K562 (cell line): ENCODE data around the gene RASSF10. TPM values are rescaled to one million over a fixed set of nuclear protein-coding genes. Genes with fewer than 3 reads are reported as not detected.

ENCODE experiments used
- ATF2 ChIP-seq: sonication (generic); formaldehyde crosslinking; IDR thresholded peaks from 2 replicates; pipeline ENCODE4 v1.8.1; 2022; ENCODE audit warnings: missing genetic modification reagents
- CC2D1A ChIP-seq: fragments of 450-650 bp; IDR thresholded peaks from 2 replicates; pipeline ENCODE4 v1.6.1; 2017; ENCODE audit warnings: mild to moderate bottlenecking
- CHAMP1 ChIP-seq: fragments of 450-650 bp; IDR thresholded peaks from 2 replicates; pipeline ENCODE4 v1.6.1; 2016; ENCODE audit warnings: mild to moderate bottlenecking
- COPS2 ChIP-seq: fragments of 450-650 bp; conservative IDR thresholded peaks from 2 replicates; pipeline ENCODE4 v1.6.1; 2016; ENCODE audit warnings: mild to moderate bottlenecking, moderate library complexity
- CTCFL ChIP-seq: IDR thresholded peaks from 2 replicates; pipeline ENCODE4 v1.6.1; 2011; ENCODE audit warnings: borderline replicate concordance, low read depth, mild to moderate bottlenecking, moderate library complexity, low read length; ENCODE audit not compliant: insufficient read depth, poor library complexity, severe bottlenecking
- DEAF1 ChIP-seq: fragments of 450-650 bp; formaldehyde crosslinking; IDR thresholded peaks from 2 replicates; pipeline ENCODE4 v1.4.0; 2020; ENCODE audit warnings: mild to moderate bottlenecking, moderate library complexity
- FOS ChIP-seq: IDR thresholded peaks from 3 replicates; pipeline ENCODE4 v1.6.1; 2011; ENCODE audit not compliant: insufficient read length; ENCODE audit errors: extremely low read depth
- KLF1 ChIP-seq: fragments of 450-650 bp; IDR thresholded peaks from 2 replicates; pipeline ENCODE4 v1.6.1; 2016; ENCODE audit warnings: missing genetic modification characterization, missing compliant biosample characterization
- MAFF ChIP-seq: IDR thresholded peaks from 2 replicates; pipeline ENCODE4 v1.6.1; 2012; ENCODE audit warnings: low read length, improper control_type of control experiment
- MEF2D ChIP-seq: conservative IDR thresholded peaks from 2 replicates; pipeline ENCODE4 v1.6.1; 2016; ENCODE audit warnings: low read depth, missing genetic modification characterization, missing compliant biosample characterization
- MTF1 ChIP-seq: fragments of 250-450 bp; sonication (Bioruptor Pico); IDR thresholded peaks from 2 replicates; pipeline ENCODE4 v1.9.0; 2021; ENCODE audit warnings: moderate library complexity, mild to moderate bottlenecking, inconsistent platforms, borderline replicate concordance
- RAD21 ChIP-seq, 2 experiments: fragments of 250-450 bp in 1 of 2; fragments of 450-650 bp in 1 of 2; sonication (Bioruptor Pico) in 1 of 2; formaldehyde crosslinking in 1 of 2; IDR thresholded peaks in 1 of 2; conservative IDR thresholded peaks in 1 of 2; 2 replicates each; pipeline versions ENCODE4 v1.4.0 to v1.8.0; 2020 to 2022; ENCODE audit warnings: mild to moderate bottlenecking in 2 of 2, moderate library complexity in 1 of 2
- SAFB ChIP-seq: fragments of 200-400 bp; formaldehyde crosslinking; IDR thresholded peaks from 2 replicates; pipeline ENCODE4 v1.6.1; 2017; ENCODE audit warnings: low read depth, low read length, borderline replicate concordance
- WHSC1 ChIP-seq: IDR thresholded peaks from one replicate; pipeline ENCODE4 v1.6.1; 2012; ENCODE audit warnings: low read length, control low read depth, inconsistent platforms
- ZBTB1 ChIP-seq: sonication (generic); formaldehyde crosslinking; IDR thresholded peaks from 2 replicates; pipeline ENCODE4 v1.8.1; 2023; ENCODE audit warnings: missing genetic modification reagents, low read depth, mild to moderate bottlenecking, borderline replicate concordance
- ZNF282 ChIP-seq: sonication (generic); formaldehyde crosslinking; IDR thresholded peaks from 2 replicates; pipeline ENCODE4 v1.8.1; 2023; ENCODE audit warnings: missing genetic modification reagents
- ZNF398 ChIP-seq: fragments of 250-450 bp; sonication (Bioruptor Pico); IDR thresholded peaks from 2 replicates; pipeline ENCODE4 v1.8.0; 2021; ENCODE audit warnings: moderate library complexity, mild to moderate bottlenecking, inconsistent platforms
- polyA plus RNA-seq, 8 experiments: library from polyadenylated mRNA; depleted of rRNA in 4 of 8; stranded (reverse) in 5 of 8; unstranded in 3 of 8; fragments of >200 nt; fragmentation: Nextera tagmentation in 2 of 8; fragmentation: Illumina TruSeq in 1 of 8; extraction: Ambion mirVana in 2 of 8; extraction: Trizol in 1 of 8; gene quantifications; 2 replicates each; pipeline versions ENCODE4 v1.2.1 to v1.2.3, GENCODE V29; 2011 to 2014; ENCODE audit warnings: inconsistent platforms in 1 of 8, missing spikeins in 1 of 8
- total RNA-seq, 7 experiments: library from RNA; depleted of rRNA in 6 of 7; stranded (reverse); fragments of >200 nt in 6 of 7; fragmentation: Illumina TruSeq in 2 of 7; extraction: Trizol in 2 of 7; gene quantifications; 2 replicates each; pipeline versions ENCODE4 v1.2.1 to v1.2.3, GENCODE V29; 2011 to 2021; ENCODE audit warnings: low replicate concordance in 1 of 7

Gene RASSF10
- total and polyA plus RNA-seq, 9 of the 15 experiments (the other 6 are each of a cell fraction or from before 2014, with no cell fraction given): not detected

- TF ChIP-seq CHAMP1: 0 out of 2 replicates have a peak, but pooled peaks have one; percentile 24
- TF ChIP-seq CC2D1A: peak; percentile 60; the same call in 1 of the 2 replicates
- TF ChIP-seq RAD21 (CRISPR knock-in tag; conservative IDR thresholded peaks at IDR 0.05 in 1 of 2, IDR thresholded peaks at IDR 0.05 in 1 of 2): peak; percentile 90
- no peak for TF ChIP-seq CTCFL
- TF ChIP-seq SAFB: no peak
- TF ChIP-seq MTF1 (CRISPR knock-in tag): no peak
- TF ChIP-seq MEF2D (tag): no peak
- no peak for TF ChIP-seq WHSC1
- TF ChIP-seq ZNF398: no peak
- TF ChIP-seq ZNF282: no peak
- peak; percentile 76 for TF ChIP-seq DEAF1 (CRISPR knock-in tag)
- TF ChIP-seq ZBTB1 (CRISPR knock-in tag): no peak
- TF ChIP-seq COPS2: no peak
- no peak for TF ChIP-seq FOS
- TF ChIP-seq KLF1 (tag): no peak
- no peak for TF ChIP-seq MAFF
- no peak for TF ChIP-seq ATF2 (CRISPR knock-in tag)
These were observed 45.2 kb upstream of the RASSF10 start (continued) for GRCh38 chr11:12963792-12964536.
